Measurements from ENCODE around the gene TBC1D23. TPM values are rescaled to one million over a fixed set of nuclear protein-coding genes. Genes with fewer than 3 reads are reported as not detected.

TBC1D23 gene
- total RNA-seq, 1 donor from 2014 or later = 36.6 TPM

DNA sequence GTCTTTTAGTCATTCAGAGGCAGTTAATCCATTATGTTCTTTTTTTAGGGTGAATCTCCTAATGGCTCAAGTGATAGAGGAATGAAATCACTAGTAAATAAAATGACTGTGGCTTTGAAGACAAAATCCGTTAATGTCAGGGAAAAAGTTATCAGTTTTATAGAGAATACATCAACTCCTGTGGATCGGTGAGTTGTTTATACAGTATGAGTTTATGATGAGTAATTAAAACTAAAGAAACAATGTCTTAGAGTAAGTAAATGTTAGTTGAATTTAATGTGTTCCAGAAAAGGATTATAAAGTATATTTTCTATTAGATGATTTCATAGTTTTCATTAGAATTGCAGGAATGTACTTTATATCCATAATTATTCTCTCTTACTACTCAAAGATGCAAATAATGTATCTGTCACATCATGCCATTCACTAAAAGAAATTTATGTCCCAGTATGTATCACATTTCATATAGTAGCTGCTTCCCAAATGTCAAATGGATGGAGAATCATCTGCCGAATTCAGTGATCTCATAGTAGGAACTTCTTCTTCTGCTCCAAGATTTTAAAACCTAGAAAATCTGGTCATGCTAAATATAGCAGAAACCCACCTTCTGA, 49.7 kb downstream of the TBC1D23 start:
- TF ChIP-seq, protein P1, sequence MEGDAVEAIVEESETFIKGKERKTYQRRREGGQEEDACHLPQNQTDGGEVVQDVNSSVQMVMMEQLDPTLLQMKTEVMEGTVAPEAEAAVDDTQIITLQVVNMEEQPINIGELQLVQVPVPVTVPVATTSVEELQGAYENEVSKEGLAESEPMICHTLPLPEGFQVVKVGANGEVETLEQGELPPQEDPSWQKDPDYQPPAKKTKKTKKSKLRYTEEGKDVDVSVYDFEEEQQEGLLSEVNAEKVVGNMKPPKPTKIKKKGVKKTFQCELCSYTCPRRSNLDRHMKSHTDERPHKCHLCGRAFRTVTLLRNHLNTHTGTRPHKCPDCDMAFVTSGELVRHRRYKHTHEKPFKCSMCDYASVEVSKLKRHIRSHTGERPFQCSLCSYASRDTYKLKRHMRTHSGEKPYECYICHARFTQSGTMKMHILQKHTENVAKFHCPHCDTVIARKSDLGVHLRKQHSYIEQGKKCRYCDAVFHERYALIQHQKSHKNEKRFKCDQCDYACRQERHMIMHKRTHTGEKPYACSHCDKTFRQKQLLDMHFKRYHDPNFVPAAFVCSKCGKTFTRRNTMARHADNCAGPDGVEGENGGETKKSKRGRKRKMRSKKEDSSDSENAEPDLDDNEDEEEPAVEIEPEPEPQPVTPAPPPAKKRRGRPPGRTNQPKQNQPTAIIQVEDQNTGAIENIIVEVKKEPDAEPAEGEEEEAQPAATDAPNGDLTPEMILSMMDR (IDR thresholded peaks at IDR 0.05; ENCODE audit: insufficient read depth, low read length, severe bottlenecking) = no peak

DNA sequence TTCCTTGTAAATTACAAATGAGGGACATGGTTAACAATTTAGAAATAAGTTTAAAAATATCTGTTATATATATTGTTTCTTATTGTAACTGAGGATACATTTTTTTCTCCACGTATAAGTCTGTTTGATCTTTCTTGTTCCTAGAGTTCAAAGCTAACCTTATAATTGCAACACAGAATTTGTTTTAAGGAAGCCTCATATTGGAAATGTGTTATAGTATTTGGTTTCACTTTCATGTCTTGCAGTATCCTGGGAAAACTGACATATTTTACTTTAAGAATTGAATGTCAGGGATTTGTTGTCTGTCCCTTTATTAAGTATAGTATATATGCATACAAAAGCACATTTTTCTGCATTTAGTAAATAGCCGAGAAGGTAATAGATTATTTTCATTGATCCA, 50.2 kb downstream of the TBC1D23 start:
- TF ChIP-seq, protein P1 (IDR thresholded peaks at IDR 0.05; ENCODE audit: insufficient read depth, low read length, severe bottlenecking) = no peak
- peaks cover 3% of the 10 kb centered on the region for H3K36me3 ChIP-seq (ENCODE audit: control insufficient read depth, insufficient read depth, low read length)
- no peak overlapping the region for H3K4me3 ChIP-seq (ENCODE audit: low read depth, low read length)
- no peaks in the 10 kb centered on the region for H3K27me3 ChIP-seq (ENCODE audit: control insufficient read depth, insufficient read depth, low read length)
- DNase-seq (ENCODE audit: low read depth) (no peak), FAIRE-seq (no peak)

More for the DNA sequence above, 49.7 kb downstream of the TBC1D23 start:
- FAIRE-seq (no peak), DNase-seq (ENCODE audit: low read depth) (no peak)
- H3K4me3 ChIP-seq (ENCODE audit: low read depth, low read length) = no peak overlapping the region
- H3K27me3 ChIP-seq (ENCODE audit: control insufficient read depth, insufficient read depth, low read length) = no peaks in the 10 kb centered on the region
- H3K36me3 ChIP-seq (ENCODE audit: control insufficient read depth, insufficient read depth, low read length) = peaks cover 3% of the 10 kb centered on the region

DNA sequence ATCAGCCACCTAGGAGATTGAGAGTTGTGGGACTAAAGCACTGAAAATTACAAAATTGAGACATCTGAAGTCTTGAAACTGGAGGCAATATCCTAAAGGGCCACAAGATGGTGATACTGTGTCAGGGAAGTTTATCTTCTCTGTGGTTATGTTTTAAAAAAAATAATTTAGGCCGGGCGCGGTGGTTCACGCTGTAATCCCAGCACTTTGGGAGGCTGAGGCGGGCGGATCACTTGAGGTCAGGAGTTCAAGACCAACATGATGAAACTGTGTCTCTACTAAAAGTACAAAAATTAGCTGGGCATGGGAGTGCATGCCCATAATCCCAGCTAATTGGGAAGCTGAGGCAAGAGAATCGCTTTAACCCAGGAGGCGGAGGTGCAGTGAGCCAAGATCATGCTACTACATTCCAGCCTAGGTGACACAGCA, 55.9 kb downstream of the TBC1D23 start:
- no peak overlapping the region for H3K4me3 ChIP-seq (ENCODE audit: low read depth, low read length)
- H3K27me3 ChIP-seq (ENCODE audit: control insufficient read depth, insufficient read depth, low read length) = no peaks in the 10 kb centered on the region
- TF ChIP-seq, protein P1 (IDR thresholded peaks at IDR 0.05; ENCODE audit: insufficient read depth, low read length, severe bottlenecking) = peak; percentile 35
- DNase-seq (ENCODE audit: low read depth) (peak; percentile 63), FAIRE-seq (no peak)
- H3K36me3 ChIP-seq (ENCODE audit: control insufficient read depth, insufficient read depth, low read length) = no peaks in the 10 kb centered on the region

DNA sequence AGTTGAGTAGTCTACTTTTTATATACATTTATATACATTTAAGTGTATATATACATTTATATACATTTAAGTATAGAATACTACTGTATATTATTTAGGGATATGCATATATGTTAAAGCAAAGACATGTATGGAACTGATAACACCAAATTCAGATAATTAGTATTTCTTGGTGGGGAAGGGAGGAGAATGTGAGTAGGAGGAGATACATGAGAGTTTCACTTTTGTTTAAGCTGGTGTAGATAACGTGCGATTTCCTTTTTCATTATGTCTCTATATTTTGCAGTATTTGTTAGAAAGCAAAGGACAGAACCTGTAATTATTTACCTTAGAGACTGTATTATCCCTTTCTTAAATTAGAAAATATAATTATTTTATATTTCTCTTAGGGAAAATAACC, 57.1 kb downstream of the TBC1D23 start:
- DNase-seq (ENCODE audit: low read depth) (no peak), FAIRE-seq (no peak)
- TF ChIP-seq, protein P1 (IDR thresholded peaks at IDR 0.05; ENCODE audit: insufficient read depth, low read length, severe bottlenecking) = no peak
- no peaks in the 10 kb centered on the region for H3K36me3 ChIP-seq (ENCODE audit: control insufficient read depth, insufficient read depth, low read length)
- no peak overlapping the region for H3K4me3 ChIP-seq (ENCODE audit: low read depth, low read length)
- H3K27me3 ChIP-seq (ENCODE audit: control insufficient read depth, insufficient read depth, low read length) = no peaks in the 10 kb centered on the region

DNA sequence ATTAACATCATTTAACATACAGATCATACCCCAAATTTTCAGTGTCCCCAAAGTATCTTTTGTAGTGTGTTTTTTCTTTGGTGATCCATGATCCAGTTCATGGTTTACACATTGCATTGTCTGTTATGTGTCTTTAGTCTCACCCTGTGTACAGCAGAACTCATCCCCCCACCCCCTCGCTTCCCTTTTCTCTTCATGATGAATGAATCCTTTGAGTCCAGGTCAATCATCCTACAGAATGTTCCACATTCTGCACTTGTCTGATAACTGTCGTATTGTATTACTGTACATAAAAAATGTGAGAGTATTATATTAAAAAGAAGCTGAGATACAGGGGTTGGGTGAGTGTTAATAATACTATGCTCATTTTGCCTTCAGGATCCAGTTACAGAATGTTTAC, 59.2 kb downstream of the TBC1D23 start:
- H3K36me3 ChIP-seq (ENCODE audit: control insufficient read depth, insufficient read depth, low read length) = no peaks in the 10 kb centered on the region

More for the DNA sequence above, 59.2 kb downstream of the TBC1D23 start:
- Histone ChIP-seq H3K4me3 (ENCODE audit: low read depth, low read length) (no peak overlapping the region), H3K27me3 (ENCODE audit: control insufficient read depth, insufficient read depth, low read length) (no peaks in the 10 kb centered on the region)
- TF ChIP-seq, protein P1 (IDR thresholded peaks at IDR 0.05; ENCODE audit: insufficient read depth, low read length, severe bottlenecking) = no peak
- no peak for DNase-seq (ENCODE audit: low read depth)
- no peak for FAIRE-seq

Data from bronchial epithelial cell (primary cell).